Caco-2 (cell line): ENCODE results near the gene FAM78A. TPM values are rescaled to one million over a fixed set of nuclear protein-coding genes. Genes with fewer than 3 reads are reported as not detected.

Experiments used
- BruUV-seq: library from RNA; stranded (reverse); fragments of 400-500 nt; replicated peaks from 2 replicates; lab custom pipeline; 2021; lab: Mats Ljungman, UMichigan
- CTCF ChIA-PET: fragments of 300-600 bp; sonication (Branson Sonifier 250); formaldehyde crosslinking; loops from one replicate; lab custom pipeline; 2022; ENCODE audit warnings: antibody characterized with exemption; lab: Charles Lee
- POLR2A ChIA-PET: fragments of 300-600 bp; sonication (Branson Sonifier 250); formaldehyde crosslinking; loops from one replicate; lab custom pipeline; 2022; ENCODE audit warnings: antibody characterized with exemption; lab: Charles Lee
- DNase-seq, 2 experiments: peaks; one replicate each; pipeline versions ENCODE4 v3.0.0 to v3.0.0-alpha.2; 2020 to 2022
- H3K27me3 ChIP-seq: replicated peaks from 2 replicates; pipeline ENCODE4 v1.6.0; 2011; ENCODE audit warnings: low read length; ENCODE audit not compliant: control insufficient read depth, insufficient read depth
- H3K36me3 ChIP-seq: 2 replicates; pipeline ENCODE4 v1.5.1; 2011; ENCODE audit warnings: low read length; ENCODE audit not compliant: control insufficient read depth, insufficient read depth
- H3K4me1 ChIP-seq: fragments of 250-450 bp; sonication (Bioruptor Pico); 2 replicates; pipeline ENCODE4 v1.5.1; 2020; ENCODE audit warnings: mild to moderate bottlenecking
- H3K4me3 ChIP-seq: 2 replicates; pipeline ENCODE4 v1.5.1; 2011; ENCODE audit warnings: low read depth, mild to moderate bottlenecking, control low read depth, low read length
- H3K9me3 ChIP-seq: fragments of 250-450 bp; sonication (Bioruptor Pico); 2 replicates; pipeline ENCODE4 v1.5.1; 2020; ENCODE audit warnings: mild to moderate bottlenecking, moderate library complexity
- H3K27ac Mint-ChIP-seq: one replicate; pipeline ENCODE4 v1.8.0; 2022; ENCODE audit warnings: mixed read lengths; ENCODE audit not compliant: unreplicated experiment
- H3K27me3 Mint-ChIP-seq: one replicate; pipeline ENCODE4 v1.8.0; 2022; ENCODE audit warnings: mixed read lengths; ENCODE audit not compliant: insufficient read depth, unreplicated experiment
- H3K36me3 Mint-ChIP-seq: one replicate; pipeline ENCODE4 v1.8.0; 2022; ENCODE audit warnings: mild to moderate bottlenecking, mixed read lengths; ENCODE audit not compliant: insufficient read depth, unreplicated experiment
- H3K4me1 Mint-ChIP-seq: one replicate; pipeline ENCODE4 v1.8.0; 2022; ENCODE audit warnings: low read depth, mixed read lengths; ENCODE audit not compliant: unreplicated experiment
- H3K4me3 Mint-ChIP-seq: one replicate; pipeline ENCODE4 v1.8.0; 2022; ENCODE audit warnings: mild to moderate bottlenecking, moderate library complexity, mixed read lengths; ENCODE audit not compliant: unreplicated experiment
- H3K9me3 Mint-ChIP-seq: one replicate; pipeline ENCODE4 v1.8.0; 2022; ENCODE audit warnings: mixed read lengths; ENCODE audit not compliant: unreplicated experiment
- CTCF ChIP-seq, 2 experiments: fragments of 200-600 bp in 1 of 2; IDR thresholded peaks; 1 replicate in 1 of 2; 2 replicates in 1 of 2; pipeline versions ENCODE4 v1.5.1 to v1.8.0; 2011 to 2022; ENCODE audit warnings: antibody characterized with exemption in 1 of 2, control low read depth in 1 of 2, inconsistent platforms in 1 of 2, low read depth in 1 of 2, low read length in 1 of 2, mild to moderate bottlenecking in 1 of 2, moderate library complexity in 1 of 2; ENCODE audit not compliant: insufficient read depth in 1 of 2, severe bottlenecking in 1 of 2, unreplicated experiment in 1 of 2
- intact Hi-C: fragments of 100-400 bp; cut with micrococcal nuclease; formaldehyde crosslinking; loops from one replicate; pipeline ENCODE4 v1.10.0; 2022; ENCODE audit not compliant: unreplicated experiment
- total RNA-seq: library from RNA; stranded (reverse); gene quantifications from 2 replicates; pipeline ENCODE4 v1.2.3, GENCODE V29; 2022

Gene FAM78A
- total RNA-seq, 1 experiment from 2014 or later: 0.70 TPM

GRCh38 chr9:131270171-131271015 is 5.9 kb downstream of the FAM78A start:
- Mint-ChIP-seq H3K9me3 (no peaks in the 10 kb centered on the region), H3K36me3 (no peaks in the 10 kb centered on the region), H3K4me3 (no peak overlapping the region), H3K27ac (no peak overlapping the region), H3K4me1 (no peaks in the 10 kb centered on the region), H3K27me3 (no peaks in the 10 kb centered on the region)
- no peaks in the 10 kb centered on the region for H3K4me1 ChIP-seq
- H3K27me3 ChIP-seq: no peaks in the 10 kb centered on the region
- no peaks in the 10 kb centered on the region for H3K36me3 ChIP-seq
- no peak overlapping the region for H3K4me3 ChIP-seq
- no peaks in the 10 kb centered on the region for H3K9me3 ChIP-seq
- CTCF ChIA-PET: interaction anchor here (0.5 to 0.6 kb wide), 2 partner anchors 187 to 835 kb away, joined by 3 read pairs; no protein-coding TSS in a partner anchor
- intact Hi-C loops: no loop called here
- TF ChIP-seq CTCF (IDR thresholded peaks at IDR 0.05; ENCODE audit: insufficient read depth in 1 of 2, low read depth in 1 of 2, low read length in 1 of 2, severe bottlenecking in 1 of 2, unreplicated experiment in 1 of 2): no peak
- POLR2A ChIA-PET: no interaction called here
- BruUV-seq: no TSS peak
- DNase-seq: no peak

GRCh38 chr9:131266266-131267229 is 9.8 kb downstream of the FAM78A start:
- Histone ChIP-seq H3K9me3 (no peaks in the 10 kb centered on the region), H3K4me1 (no peaks in the 10 kb centered on the region), H3K27me3 (no peaks in the 10 kb centered on the region), H3K4me3 (no peak overlapping the region), H3K36me3 (no peaks in the 10 kb centered on the region)
- Mint-ChIP-seq H3K27ac (no peak overlapping the region), H3K27me3 (no peaks in the 10 kb centered on the region), H3K9me3 (no peaks in the 10 kb centered on the region), H3K4me1 (no peaks in the 10 kb centered on the region), H3K4me3 (no peak overlapping the region), H3K36me3 (peaks cover 4% of the 10 kb centered on the region)
- intact Hi-C loops: no loop called here
- TF ChIP-seq CTCF (IDR thresholded peaks at IDR 0.05; ENCODE audit: insufficient read depth in 1 of 2, low read depth in 1 of 2, low read length in 1 of 2, severe bottlenecking in 1 of 2, unreplicated experiment in 1 of 2): no peak
- ChIA-PET POLR2A (no interaction called here), CTCF (no interaction called here)
- DNase-seq: no peak
- no TSS peak for BruUV-seq

GRCh38 chr9:131264231-131264630 is 12.1 kb downstream of the FAM78A start:
- H3K4me1 Mint-ChIP-seq: no peaks in the 10 kb centered on the region
- BruUV-seq: no TSS peak

More at GRCh38 chr9:131264231-131264630, 12.1 kb downstream of the FAM78A start:
- Histone ChIP-seq H3K27me3 (no peaks in the 10 kb centered on the region), H3K4me1 (no peaks in the 10 kb centered on the region), H3K36me3 (no peaks in the 10 kb centered on the region), H3K4me3 (no peak overlapping the region), H3K9me3 (no peaks in the 10 kb centered on the region)
- no peak for TF ChIP-seq CTCF (IDR thresholded peaks at IDR 0.05; ENCODE audit: insufficient read depth in 1 of 2, low read depth in 1 of 2, low read length in 1 of 2, severe bottlenecking in 1 of 2, unreplicated experiment in 1 of 2)
- intact Hi-C loops: no loop called here
- no peak for DNase-seq
- ChIA-PET CTCF (no interaction called here), POLR2A (interaction anchor here (0.7 kb wide), 1 partner anchor 99 kb away, joined by 5 read pairs; no protein-coding TSS in a partner anchor)
- Mint-ChIP-seq H3K4me3 (no peak overlapping the region), H3K27me3 (no peaks in the 10 kb centered on the region), H3K27ac (no peak overlapping the region), H3K9me3 (no peaks in the 10 kb centered on the region), H3K36me3 (peaks cover 4% of the 10 kb centered on the region)
